Heart left ventricle (tissue), 13 donors: ENCODE measurements around the gene CHORDC1.

ENCODE experiments used
- POLR2A ChIP-seq, 2 donors: fragments of 450-650 bp; IDR thresholded peaks; one replicate each; pipeline ENCODE4 v1.6.1; 2017; ENCODE audit warnings: antibody characterized with exemption in 2 of 2, mild to moderate bottlenecking in 2 of 2, moderate library complexity in 2 of 2
- TF ChIP-seq, protein P1 (sequence below), 12 donors: fragments of 200-600 bp; sonication (generic) in 4 of 12; IDR thresholded peaks; one replicate each; pipeline versions ENCODE4 v1.5.0 to v1.8.0; 2018 to 2022; ENCODE audit warnings: antibody characterized with exemption in 12 of 12, mild to moderate bottlenecking in 5 of 12
- donor health status: ischemic (EF 13 %, LVEDD 7.1; RV severe dilation, severe dysfunction).
- donor health status: DM: no; HTN: yes; CAD: no.
- donor health status: DM: no; HTN: no; CAD: no.
- donor health status: ischemic (EF 25% LVEDD 6.9; RV normal size, moderate dysfunction).
- donor health status: ischemic (EF 25% LVEDD 5.7; RV mildly dilated, moderate dysfunction).
- donor health status: ischemic (EF 35%, LVEDD 5.7; RV mildly dilated, moderate dysfunction).
- donor health status: nonischemic (EF 11% LVEDD 7.7; RV severe dilation, severe dysfunction).
- donor health status: DM: yes; HTN: yes; CAD: no.
- donor health status: PGD.
- donor health status: ischemic (EF 29% LVEDD 5.4; RV normal size, mild dysfunction).
- donor health status: nonischemic (EF 23%, LVEDD 6.1; RV moderate dilation, normal function).

- TF ChIP-seq, protein P1, sequence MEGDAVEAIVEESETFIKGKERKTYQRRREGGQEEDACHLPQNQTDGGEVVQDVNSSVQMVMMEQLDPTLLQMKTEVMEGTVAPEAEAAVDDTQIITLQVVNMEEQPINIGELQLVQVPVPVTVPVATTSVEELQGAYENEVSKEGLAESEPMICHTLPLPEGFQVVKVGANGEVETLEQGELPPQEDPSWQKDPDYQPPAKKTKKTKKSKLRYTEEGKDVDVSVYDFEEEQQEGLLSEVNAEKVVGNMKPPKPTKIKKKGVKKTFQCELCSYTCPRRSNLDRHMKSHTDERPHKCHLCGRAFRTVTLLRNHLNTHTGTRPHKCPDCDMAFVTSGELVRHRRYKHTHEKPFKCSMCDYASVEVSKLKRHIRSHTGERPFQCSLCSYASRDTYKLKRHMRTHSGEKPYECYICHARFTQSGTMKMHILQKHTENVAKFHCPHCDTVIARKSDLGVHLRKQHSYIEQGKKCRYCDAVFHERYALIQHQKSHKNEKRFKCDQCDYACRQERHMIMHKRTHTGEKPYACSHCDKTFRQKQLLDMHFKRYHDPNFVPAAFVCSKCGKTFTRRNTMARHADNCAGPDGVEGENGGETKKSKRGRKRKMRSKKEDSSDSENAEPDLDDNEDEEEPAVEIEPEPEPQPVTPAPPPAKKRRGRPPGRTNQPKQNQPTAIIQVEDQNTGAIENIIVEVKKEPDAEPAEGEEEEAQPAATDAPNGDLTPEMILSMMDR (IDR thresholded peaks at IDR 0.05) = no peak
- no peak for TF ChIP-seq POLR2A (IDR thresholded peaks at IDR 0.05)
Observed at GRCh38 chr11:90171359-90171758, 51.5 kb downstream of the CHORDC1 start.
